Measurements from ENCODE around the gene ASPG.

DNA sequence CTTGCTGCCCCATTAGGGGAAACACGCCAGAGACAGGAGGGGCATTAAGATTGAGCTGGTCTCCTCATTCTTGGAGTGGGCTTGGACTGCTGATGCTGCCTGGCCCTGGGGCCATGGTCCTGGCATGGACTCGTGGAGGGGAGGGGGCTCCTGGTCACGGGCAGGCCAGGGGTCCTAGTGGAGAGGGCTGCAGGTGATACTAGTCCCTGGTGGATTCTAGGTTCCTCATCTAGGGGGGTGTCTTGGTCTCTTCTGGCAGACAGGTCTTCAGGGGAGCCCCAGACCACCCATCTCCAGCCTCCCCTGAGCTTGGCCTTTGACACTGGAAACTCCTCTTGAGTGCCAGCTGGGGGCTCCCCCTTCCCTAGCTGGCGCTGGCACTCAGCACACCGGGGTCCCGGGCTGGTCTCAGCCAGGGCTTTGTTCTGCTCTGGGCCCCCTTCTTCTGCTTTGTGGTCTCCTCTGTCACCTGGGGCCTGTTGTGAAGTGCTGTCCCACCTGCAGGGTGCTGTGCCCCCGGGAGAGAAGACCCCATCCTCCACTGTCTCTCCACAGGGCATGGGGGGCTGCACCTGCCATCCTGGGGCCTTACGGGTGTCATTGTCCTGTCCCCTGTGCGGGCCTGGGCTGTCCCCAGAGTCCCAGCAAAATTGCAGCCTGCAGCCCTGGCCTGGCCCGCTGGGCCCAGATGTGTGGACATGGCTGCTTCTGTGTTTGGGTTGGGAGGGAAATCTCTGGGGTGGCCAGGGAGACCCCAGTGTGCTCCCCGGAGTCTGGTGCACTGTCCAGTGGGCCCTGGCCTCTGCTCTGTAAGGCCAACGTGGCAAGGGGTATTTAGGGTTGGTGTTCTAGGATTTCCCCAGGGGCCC, 55.2 kb downstream of the ASPG start:
- TF ChIP-seq, protein P1, sequence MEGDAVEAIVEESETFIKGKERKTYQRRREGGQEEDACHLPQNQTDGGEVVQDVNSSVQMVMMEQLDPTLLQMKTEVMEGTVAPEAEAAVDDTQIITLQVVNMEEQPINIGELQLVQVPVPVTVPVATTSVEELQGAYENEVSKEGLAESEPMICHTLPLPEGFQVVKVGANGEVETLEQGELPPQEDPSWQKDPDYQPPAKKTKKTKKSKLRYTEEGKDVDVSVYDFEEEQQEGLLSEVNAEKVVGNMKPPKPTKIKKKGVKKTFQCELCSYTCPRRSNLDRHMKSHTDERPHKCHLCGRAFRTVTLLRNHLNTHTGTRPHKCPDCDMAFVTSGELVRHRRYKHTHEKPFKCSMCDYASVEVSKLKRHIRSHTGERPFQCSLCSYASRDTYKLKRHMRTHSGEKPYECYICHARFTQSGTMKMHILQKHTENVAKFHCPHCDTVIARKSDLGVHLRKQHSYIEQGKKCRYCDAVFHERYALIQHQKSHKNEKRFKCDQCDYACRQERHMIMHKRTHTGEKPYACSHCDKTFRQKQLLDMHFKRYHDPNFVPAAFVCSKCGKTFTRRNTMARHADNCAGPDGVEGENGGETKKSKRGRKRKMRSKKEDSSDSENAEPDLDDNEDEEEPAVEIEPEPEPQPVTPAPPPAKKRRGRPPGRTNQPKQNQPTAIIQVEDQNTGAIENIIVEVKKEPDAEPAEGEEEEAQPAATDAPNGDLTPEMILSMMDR (conservative IDR thresholded peaks at IDR 0.05), result no peak
- TF ChIP-seq EZH2 (IDR thresholded peaks at IDR 0.05; ENCODE audit: low read depth), result no peak

Data from PC-9 (cell line).